HepG2 (cell line): ENCODE measurements around the gene BLOC1S4. TPM values are rescaled to one million over a fixed set of nuclear protein-coding genes. Genes with fewer than 3 reads are reported as not detected.

Source experiments
- CBFB ChIP-seq: sonication (generic); formaldehyde crosslinking; IDR thresholded peaks from 2 replicates; pipeline ENCODE4 v1.4.0; 2020; ENCODE audit warnings: missing genetic modification reagents
- CREB1 ChIP-seq, 2 experiments: fragments of 450-650 bp in 1 of 2; IDR thresholded peaks; 2 replicates each; pipeline ENCODE4 v1.6.1; 2016 to 2017; ENCODE audit warnings: control low read depth in 1 of 2, mild to moderate bottlenecking in 1 of 2, missing compliant biosample characterization in 1 of 2, missing genetic modification characterization in 1 of 2
- DDIT3 ChIP-seq: sonication (generic); formaldehyde crosslinking; IDR thresholded peaks from 2 replicates; pipeline ENCODE4 v1.4.0; 2020; ENCODE audit warnings: mild to moderate bottlenecking, missing genetic modification reagents
- DZIP1 ChIP-seq: sonication (generic); formaldehyde crosslinking; IDR thresholded peaks from 2 replicates; pipeline ENCODE4 v1.5.0; 2020; ENCODE audit warnings: mild to moderate bottlenecking, missing genetic modification reagents
- EHMT2 ChIP-seq: fragments of 200-600 bp; sonication (generic); IDR thresholded peaks from 2 replicates; pipeline ENCODE4 v1.7.0; 2017; ENCODE audit warnings: antibody characterized with exemption, low read depth, low read length, borderline replicate concordance
- ETV5 ChIP-seq: IDR thresholded peaks from 2 replicates; pipeline ENCODE4 v1.6.1; 2018; ENCODE audit warnings: missing biosample characterization, missing genetic modification reagents, inconsistent platforms, borderline replicate concordance
- HNRNPLL ChIP-seq: fragments of 200-400 bp; formaldehyde crosslinking; IDR thresholded peaks from 2 replicates; pipeline ENCODE4 v1.6.1; 2017; ENCODE audit warnings: mild to moderate bottlenecking, low read depth, low read length; ENCODE audit not compliant: poor library complexity, severe bottlenecking
- KDM6A ChIP-seq: IDR thresholded peaks from 2 replicates; pipeline ENCODE4 v1.6.1; 2016; ENCODE audit warnings: low read depth
- MED1 ChIP-seq: sonication (generic); formaldehyde crosslinking; IDR thresholded peaks from 2 replicates; pipeline ENCODE4 v1.4.0; 2020; ENCODE audit warnings: missing genetic modification reagents
- MLLT10 ChIP-seq: sonication (generic); formaldehyde crosslinking; IDR thresholded peaks from 2 replicates; pipeline ENCODE4 v1.4.0; 2020; ENCODE audit warnings: missing genetic modification reagents
- NRL ChIP-seq: sonication (generic); formaldehyde crosslinking; IDR thresholded peaks from 2 replicates; pipeline ENCODE4 v1.5.0; 2020; ENCODE audit warnings: missing genetic modification reagents, mild to moderate bottlenecking, moderate library complexity, borderline replicate concordance
- TBP ChIP-seq: sonication (generic); formaldehyde crosslinking; IDR thresholded peaks from 2 replicates; pipeline ENCODE4 v1.5.0; 2020; ENCODE audit warnings: missing genetic modification reagents
- TEAD2 ChIP-seq: sonication (generic); formaldehyde crosslinking; IDR thresholded peaks from 2 replicates; pipeline ENCODE4 v1.9.0; 2021; ENCODE audit warnings: missing genetic modification reagents
- YEATS2 ChIP-seq: sonication (generic); formaldehyde crosslinking; IDR thresholded peaks from 2 replicates; pipeline ENCODE4 v1.4.0; 2020; ENCODE audit warnings: missing genetic modification reagents, borderline replicate concordance
- YY1 ChIP-seq: IDR thresholded peaks from 2 replicates; pipeline ENCODE4 v1.6.1; 2011; ENCODE audit warnings: low read length, low read depth, moderate library complexity, mild to moderate bottlenecking; ENCODE audit not compliant: insufficient read depth, insufficient replicate concordance
- ZBTB44 ChIP-seq: sonication (generic); formaldehyde crosslinking; IDR thresholded peaks from 2 replicates; pipeline ENCODE4 v1.4.0; 2020; ENCODE audit warnings: missing genetic modification reagents
- ZMYM4 ChIP-seq: sonication (generic); formaldehyde crosslinking; IDR thresholded peaks from 2 replicates; pipeline ENCODE4 v1.8.1; 2023; ENCODE audit warnings: mild to moderate bottlenecking, missing genetic modification reagents
- ZNF280B ChIP-seq: sonication (generic); formaldehyde crosslinking; IDR thresholded peaks from 2 replicates; pipeline ENCODE4 v1.5.0; 2020; ENCODE audit warnings: missing genetic modification reagents, mild to moderate bottlenecking, borderline replicate concordance
- ZNF333 ChIP-seq: sonication (generic); formaldehyde crosslinking; IDR thresholded peaks from 2 replicates; pipeline ENCODE4 v1.4.0; 2020; ENCODE audit warnings: mild to moderate bottlenecking, missing genetic modification reagents, borderline replicate concordance
- ZNF598 ChIP-seq: sonication (generic); formaldehyde crosslinking; IDR thresholded peaks from 2 replicates; pipeline ENCODE4 v1.5.1; 2020; ENCODE audit warnings: mild to moderate bottlenecking, missing genetic modification reagents, borderline replicate concordance
- ZNF776 ChIP-seq: sonication (generic); formaldehyde crosslinking; IDR thresholded peaks from 2 replicates; pipeline ENCODE4 v1.4.0; 2020; ENCODE audit warnings: mild to moderate bottlenecking, missing genetic modification reagents
- ZNF788 ChIP-seq: sonication (generic); formaldehyde crosslinking; IDR thresholded peaks from 2 replicates; pipeline ENCODE4 v1.5.0; 2020; ENCODE audit warnings: mild to moderate bottlenecking, missing genetic modification reagents, borderline replicate concordance
- polyA plus RNA-seq, 8 experiments: library from polyadenylated mRNA; depleted of rRNA in 3 of 8; stranded (reverse) in 7 of 8; unstranded in 1 of 8; fragments of >200 nt; fragmentation: Illumina TruSeq in 4 of 8; extraction: Trizol in 4 of 8; gene quantifications; 2 replicates each; pipeline versions ENCODE4 v1.2.1 to v1.2.3, GENCODE V29; 2011 to 2016; ENCODE audit warnings: low read depth in 4 of 8, missing spikeins in 1 of 8, mixed read lengths in 1 of 8; ENCODE audit not compliant: insufficient read depth in 1 of 8
- total RNA-seq, 5 experiments: library from RNA; depleted of rRNA; stranded (reverse); fragments of >200 nt; fragmentation: Illumina TruSeq; extraction: Trizol; gene quantifications; 2 replicates each; pipeline ENCODE4 v1.2.3, GENCODE V29; 2016; ENCODE audit warnings: low read depth in 1 of 5

The BLOC1S4 gene
- total and polyA plus RNA-seq, 2 of the 13 experiments (the other 11 are each of a cell fraction or from before 2014, with no cell fraction given), result 15.5 to 20.9 TPM

GRCh38 chr4:6709230-6710114, 6.5 kb upstream of the BLOC1S4 start, which contains the start of gene MRFAP1L1 (continued):
- peak; percentile 89; the same call in 1 of the 2 replicates for TF ChIP-seq DZIP1 (CRISPR knock-in tag)
- TF ChIP-seq ETV5, result 0 out of 2 replicates have a peak, but pooled peaks have one; percentile 32
- TF ChIP-seq ZNF280B (CRISPR knock-in tag), result peak; percentile 82
- TF ChIP-seq NRL, result peak; percentile 93
- TF ChIP-seq MLLT10 (CRISPR knock-in tag), result no peak
- TF ChIP-seq TBP (CRISPR knock-in tag), result no peak
- 0 out of 2 replicates have a peak, but pooled peaks have one; percentile 67 for TF ChIP-seq ZNF788 (CRISPR knock-in tag)
- TF ChIP-seq DDIT3 (CRISPR knock-in tag), result no peak
- peak; percentile 84 for TF ChIP-seq YEATS2 (CRISPR knock-in tag)
- no peak for TF ChIP-seq TEAD2
- TF ChIP-seq CBFB (CRISPR knock-in tag), result no peak; the same call in 1 of the 2 replicates
- TF ChIP-seq YY1, result peak; percentile 95
- TF ChIP-seq ZBTB44, result no peak
- peak; percentile 43; the same call in 1 of the 2 replicates for TF ChIP-seq ZMYM4 (CRISPR knock-in tag)
- TF ChIP-seq HNRNPLL, result peak; percentile 62
- no peak for TF ChIP-seq ZNF333 (CRISPR knock-in tag)
- TF ChIP-seq ZNF776, result peak; percentile 78; the same call in 1 of the 2 replicates
- TF ChIP-seq ZNF598, result peak; percentile 50; the same call in 1 of the 2 replicates
- peak; percentile 40; the same call in 1 of the 2 replicates for TF ChIP-seq CREB1 (IDR thresholded peaks at IDR 0.05)
- TF ChIP-seq CREB1 (CRISPR knock-in tag; IDR thresholded peaks at IDR 0.05), result peak; percentile 40; the same call in 1 of the 2 replicates
- no peak for TF ChIP-seq EHMT2
- no peak for TF ChIP-seq KDM6A (CRISPR knock-in tag)
- peak; percentile 71 for TF ChIP-seq MED1 (CRISPR knock-in tag)
